GM10248 (cell line): ENCODE data around the gene RASA3.
A peak's percentile ranks its signal among the peaks of the same experiment; 100 is the strongest.

Experiments used
- CTCF ChIA-PET: fragments of 300-600 bp; sonication (Branson Sonifier 250); formaldehyde crosslinking; extraction: SDS; loops from one replicate; lab custom pipeline; 2021; ENCODE audit warnings: antibody characterized with exemption; lab: Yijun Ruan, JAX
- POLR2A ChIA-PET: fragments of 350-650 bp; sonication (Branson Sonifier 250); formaldehyde crosslinking; extraction: SDS; loops from one replicate; lab custom pipeline; 2020; ENCODE audit warnings: antibody characterized with exemption; lab: Yijun Ruan, JAX
- DNase-seq: peaks from one replicate; pipeline ENCODE4 v3.0.0; 2012; ENCODE audit errors: extremely low spot score
- TF ChIP-seq, protein P1 (sequence below): IDR thresholded peaks from 2 replicates; pipeline ENCODE4 v1.5.1; 2012; ENCODE audit warnings: mild to moderate bottlenecking, low read depth; ENCODE audit errors: extremely low read depth, missing control alignments, control extremely low read depth

RASA3 gene

DNA sequence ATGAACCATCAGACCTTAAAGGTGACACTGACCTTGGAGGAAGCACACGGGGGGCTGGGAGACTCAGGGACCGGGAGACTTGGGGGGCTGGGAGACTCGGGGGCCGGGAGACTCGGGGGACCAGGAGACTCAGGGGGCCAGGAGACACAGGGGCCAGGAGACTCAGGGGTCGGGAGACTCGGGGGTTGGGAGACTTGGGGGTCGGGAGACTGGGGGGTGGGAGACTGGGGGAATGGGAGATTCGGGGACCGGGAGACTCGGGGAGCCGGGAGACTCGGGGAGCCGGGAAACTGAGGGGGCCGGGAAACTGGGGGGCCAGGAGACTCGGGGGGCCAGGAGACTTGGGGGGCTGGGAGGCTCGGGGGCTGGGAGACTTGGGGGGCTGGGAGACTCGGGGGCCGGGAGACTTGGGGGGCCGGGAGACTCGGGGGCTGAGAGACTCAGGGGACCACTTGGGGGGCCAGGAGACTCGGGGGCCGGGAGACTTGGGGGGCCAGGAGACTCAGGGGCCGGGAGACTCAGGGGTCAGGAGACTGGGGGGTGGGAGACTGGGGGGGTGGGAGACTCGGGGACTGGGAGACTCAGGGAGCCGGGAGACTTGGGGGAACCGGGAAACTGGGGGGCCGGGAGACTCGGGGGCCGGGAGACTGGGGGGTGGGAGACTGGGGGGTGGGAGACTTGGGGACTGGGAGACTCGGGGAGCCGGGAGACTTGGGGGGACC is 62.9 kb downstream of the RASA3 start:
- ChIA-PET CTCF (no interaction called here), POLR2A (no interaction called here)
- TF ChIP-seq, protein P1, sequence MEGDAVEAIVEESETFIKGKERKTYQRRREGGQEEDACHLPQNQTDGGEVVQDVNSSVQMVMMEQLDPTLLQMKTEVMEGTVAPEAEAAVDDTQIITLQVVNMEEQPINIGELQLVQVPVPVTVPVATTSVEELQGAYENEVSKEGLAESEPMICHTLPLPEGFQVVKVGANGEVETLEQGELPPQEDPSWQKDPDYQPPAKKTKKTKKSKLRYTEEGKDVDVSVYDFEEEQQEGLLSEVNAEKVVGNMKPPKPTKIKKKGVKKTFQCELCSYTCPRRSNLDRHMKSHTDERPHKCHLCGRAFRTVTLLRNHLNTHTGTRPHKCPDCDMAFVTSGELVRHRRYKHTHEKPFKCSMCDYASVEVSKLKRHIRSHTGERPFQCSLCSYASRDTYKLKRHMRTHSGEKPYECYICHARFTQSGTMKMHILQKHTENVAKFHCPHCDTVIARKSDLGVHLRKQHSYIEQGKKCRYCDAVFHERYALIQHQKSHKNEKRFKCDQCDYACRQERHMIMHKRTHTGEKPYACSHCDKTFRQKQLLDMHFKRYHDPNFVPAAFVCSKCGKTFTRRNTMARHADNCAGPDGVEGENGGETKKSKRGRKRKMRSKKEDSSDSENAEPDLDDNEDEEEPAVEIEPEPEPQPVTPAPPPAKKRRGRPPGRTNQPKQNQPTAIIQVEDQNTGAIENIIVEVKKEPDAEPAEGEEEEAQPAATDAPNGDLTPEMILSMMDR, result no peak
- DNase-seq, result no peak

DNA sequence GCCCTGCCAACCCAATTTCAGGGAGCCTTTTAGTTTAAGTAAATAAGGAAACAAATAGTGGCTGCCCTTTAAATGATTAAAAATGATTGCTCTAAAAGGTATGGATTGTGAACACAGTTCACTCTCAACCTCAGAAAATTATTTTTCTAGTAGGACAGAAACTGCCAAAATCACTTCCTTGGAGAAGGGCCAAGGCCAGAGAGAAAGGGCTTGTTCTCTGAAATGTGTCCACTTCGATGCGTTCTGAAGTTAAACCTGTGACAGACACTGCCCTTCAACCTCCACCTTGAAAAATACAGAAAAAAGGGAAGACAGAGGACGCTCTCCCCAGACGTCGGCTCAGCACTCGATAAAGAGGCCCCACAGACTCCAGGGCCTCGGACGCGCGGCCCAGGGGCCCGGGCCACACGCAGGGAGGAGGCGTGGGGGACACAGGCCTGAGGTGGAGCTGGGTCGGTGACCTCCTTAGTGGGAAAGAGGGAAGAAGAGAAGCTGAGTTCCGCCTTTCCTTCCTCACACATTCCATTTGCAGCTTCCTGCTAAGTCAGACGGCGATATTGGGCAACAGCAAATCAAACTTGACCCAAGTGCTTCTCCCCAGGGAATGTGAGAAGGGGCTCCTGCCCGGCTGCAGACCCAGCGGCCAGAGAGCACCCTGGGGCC is 63.6 kb downstream of the RASA3 start:
- TF ChIP-seq, protein P1, result no peak
- DNase-seq, result no peak
- CTCF ChIA-PET, result no interaction called here
- POLR2A ChIA-PET, result no interaction called here

DNA sequence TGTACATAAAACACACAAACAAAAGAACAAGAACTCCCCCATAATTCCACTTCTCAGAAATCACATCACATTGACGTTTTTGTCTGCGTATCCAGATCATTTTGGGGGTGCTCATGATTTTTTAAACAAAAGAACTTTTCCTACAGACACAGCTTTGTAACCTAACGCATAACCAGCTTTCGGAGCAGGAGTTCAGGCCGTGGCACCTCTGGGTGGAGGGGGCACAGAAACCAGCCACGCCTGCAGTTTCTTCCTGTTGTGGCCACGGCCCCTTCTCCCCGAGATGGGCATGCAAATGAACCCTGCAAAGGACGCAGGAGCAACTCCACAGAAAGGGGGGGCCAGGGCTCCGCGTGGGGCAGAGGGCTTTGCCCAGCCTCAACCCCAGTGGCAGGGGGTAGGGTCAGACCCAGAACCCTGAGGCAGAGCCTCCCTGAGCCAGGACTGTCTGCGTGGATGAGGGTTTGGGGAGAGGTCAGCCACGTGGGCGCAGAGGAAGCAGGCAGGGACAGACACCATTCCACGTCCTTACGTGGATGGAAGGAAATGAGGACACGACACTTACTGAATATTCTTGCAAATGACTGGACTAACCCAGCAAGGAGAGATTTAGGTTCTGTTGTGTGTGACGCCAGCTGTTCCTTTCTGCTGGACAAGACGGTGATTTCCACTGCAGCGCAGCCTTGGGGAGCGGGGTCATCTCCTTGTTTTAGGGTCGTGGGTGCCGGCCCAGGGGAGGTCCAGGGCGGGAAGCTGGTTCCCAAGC is 64.4 kb downstream of the RASA3 start:
- DNase-seq, result no peak
- ChIA-PET POLR2A (interaction anchor here (1.0 kb wide), 1 partner anchor 19 kb away, joined by 3 read pairs; no protein-coding TSS in a partner anchor), CTCF (interaction anchor here (0.7 to 0.9 kb wide), 2 partner anchors 10 to 64 kb away, joined by 3 read pairs; no protein-coding TSS in a partner anchor)
- TF ChIP-seq, protein P1, result no peak

DNA sequence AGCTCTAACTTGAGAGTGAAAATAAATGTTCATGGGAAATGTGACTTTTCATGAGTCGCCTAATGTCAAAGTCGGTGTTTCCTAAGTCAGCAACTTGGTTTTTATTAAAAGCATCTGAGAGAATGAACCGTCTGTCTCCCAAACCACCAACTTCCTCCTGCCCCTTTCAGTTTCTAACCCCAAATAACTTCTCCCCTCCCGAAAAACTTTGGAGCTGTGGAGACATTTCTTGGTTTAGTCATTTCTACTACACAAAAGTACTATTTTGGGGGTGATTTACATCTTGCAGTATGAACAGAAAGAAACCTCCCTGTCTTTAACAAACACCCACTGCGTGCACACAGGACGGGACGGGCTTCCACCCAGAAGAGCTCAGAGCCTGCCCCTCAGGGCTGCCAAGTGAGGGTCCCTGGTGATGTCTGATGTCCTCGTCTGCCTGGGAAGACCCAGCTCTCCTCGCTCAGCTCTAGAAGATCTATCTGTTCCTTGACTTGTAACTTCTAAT is 65.0 kb downstream of the RASA3 start:
- ChIA-PET POLR2A (interaction anchor here (0.8 to 1.0 kb wide), 2 partner anchors 16 to 19 kb away, joined by 3 read pairs; no protein-coding TSS in a partner anchor), CTCF (interaction anchor here (0.7 to 0.9 kb wide), 2 partner anchors 11 to 64 kb away, joined by 3 read pairs; no protein-coding TSS in a partner anchor)
- peak; percentile 76 for DNase-seq
- TF ChIP-seq, protein P1, result no peak

DNA sequence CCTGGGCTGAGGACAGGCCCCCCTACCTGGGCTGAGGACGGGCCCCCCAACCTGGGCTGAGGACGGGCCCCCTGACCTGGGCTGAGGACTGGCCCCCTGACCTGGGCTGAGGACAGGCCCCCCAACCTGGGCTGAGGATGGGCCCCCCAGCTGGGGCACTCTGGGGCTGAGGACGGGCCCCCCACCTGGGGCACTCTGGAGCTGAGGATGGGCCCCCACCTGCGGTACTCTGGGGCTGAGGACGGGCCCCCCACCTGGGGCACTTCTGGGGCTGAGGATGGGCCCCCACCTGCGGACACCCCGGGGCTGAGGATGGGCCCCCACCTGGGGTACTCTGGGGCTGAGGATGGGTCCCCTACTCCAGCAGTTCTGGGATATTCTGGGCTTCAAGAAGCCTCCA is 65.5 kb downstream of the RASA3 start:
- DNase-seq, result no peak
- POLR2A ChIA-PET, result interaction anchor here (0.8 to 1.0 kb wide), 2 partner anchors 16 to 18 kb away, joined by 3 read pairs; no protein-coding TSS in a partner anchor
- CTCF ChIA-PET, result interaction anchor here (0.9 kb wide), 1 partner anchor 12 kb away, joined by 3 read pairs; no protein-coding TSS in a partner anchor
- TF ChIP-seq, protein P1, result no peak
